A204.1 (cell line): ENCODE measurements around the gene DNAJC30.

ENCODE experiments used
- FAIRE-seq: peaks from 2 replicates; lab custom pipeline; 2012; peaks lifted over from hg19 to GRCh38; lab: Jason Lieb, UNC

The DNAJC30 gene

DNA sequence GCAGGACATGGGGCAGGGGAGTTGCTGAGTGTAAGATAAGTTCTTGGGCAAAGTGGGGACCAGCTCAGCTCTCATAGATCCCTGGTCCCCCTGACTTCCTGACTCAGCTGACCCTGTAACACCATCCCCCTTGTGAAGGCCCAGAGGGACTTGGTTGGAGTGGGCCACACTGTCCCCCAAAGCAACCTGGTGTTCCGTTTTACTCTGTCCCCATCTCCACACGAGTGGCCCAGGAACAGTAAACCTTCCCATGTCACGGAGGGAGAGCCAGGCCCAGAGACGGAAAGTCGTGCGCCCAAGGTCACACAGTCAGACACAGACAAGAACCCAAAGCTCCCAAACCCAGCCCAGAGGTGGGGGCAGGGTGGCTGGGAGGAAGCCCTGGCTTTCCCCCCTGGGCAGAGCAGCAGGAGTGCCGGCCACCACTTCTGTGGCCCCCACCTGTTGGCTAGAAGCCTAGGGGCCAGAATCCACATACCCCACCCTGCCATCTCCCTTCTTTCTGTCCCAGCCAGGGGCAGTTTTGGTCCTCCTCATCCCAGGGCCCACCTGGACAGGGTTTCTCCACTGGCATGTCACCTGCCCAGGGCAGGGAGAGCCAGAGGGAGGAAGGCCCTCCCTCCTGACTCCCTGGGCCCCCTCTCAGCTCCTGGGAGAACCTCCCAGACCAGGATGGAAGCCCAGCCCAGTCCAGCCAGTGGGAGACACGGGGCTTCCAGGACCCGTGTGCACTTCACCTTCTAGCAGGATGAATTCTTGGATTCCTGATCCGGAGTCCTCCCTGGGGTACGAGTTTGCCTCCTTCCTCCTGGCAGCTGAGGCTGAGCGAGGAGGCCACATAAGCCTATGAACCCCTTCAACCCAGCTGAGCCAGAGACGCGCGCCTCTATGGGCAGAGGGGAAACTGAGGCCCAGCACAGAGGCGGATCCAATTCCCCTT lies 36.2 kb downstream of the DNAJC30 start:
- no peak for FAIRE-seq

DNA sequence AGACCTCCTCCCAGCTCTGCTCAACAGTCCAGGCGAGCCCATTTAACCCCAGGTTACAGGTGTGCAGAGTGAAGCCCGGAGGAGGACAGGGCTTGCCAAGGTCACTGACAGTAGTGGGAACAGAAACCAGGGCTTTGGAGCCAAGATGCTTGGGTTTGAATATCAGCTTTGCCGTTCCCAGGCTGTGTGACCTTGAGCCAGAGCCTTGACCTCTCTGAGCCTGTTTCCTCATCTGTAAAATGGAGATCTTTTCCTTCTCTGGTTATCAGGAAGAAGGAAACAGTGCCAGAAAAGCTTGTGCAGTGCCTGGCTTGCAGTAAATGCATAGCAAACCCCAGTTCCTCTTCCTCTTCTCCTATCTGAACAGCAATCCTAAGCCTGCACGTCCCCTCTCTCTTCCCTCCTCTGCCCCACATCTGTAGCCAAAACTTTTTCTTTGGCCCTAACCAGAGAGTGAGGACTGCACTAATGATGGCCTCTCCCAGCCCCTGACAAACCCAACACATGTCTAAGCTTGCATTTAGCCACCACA lies 37.5 kb downstream of the DNAJC30 start:
- FAIRE-seq = no peak

DNA sequence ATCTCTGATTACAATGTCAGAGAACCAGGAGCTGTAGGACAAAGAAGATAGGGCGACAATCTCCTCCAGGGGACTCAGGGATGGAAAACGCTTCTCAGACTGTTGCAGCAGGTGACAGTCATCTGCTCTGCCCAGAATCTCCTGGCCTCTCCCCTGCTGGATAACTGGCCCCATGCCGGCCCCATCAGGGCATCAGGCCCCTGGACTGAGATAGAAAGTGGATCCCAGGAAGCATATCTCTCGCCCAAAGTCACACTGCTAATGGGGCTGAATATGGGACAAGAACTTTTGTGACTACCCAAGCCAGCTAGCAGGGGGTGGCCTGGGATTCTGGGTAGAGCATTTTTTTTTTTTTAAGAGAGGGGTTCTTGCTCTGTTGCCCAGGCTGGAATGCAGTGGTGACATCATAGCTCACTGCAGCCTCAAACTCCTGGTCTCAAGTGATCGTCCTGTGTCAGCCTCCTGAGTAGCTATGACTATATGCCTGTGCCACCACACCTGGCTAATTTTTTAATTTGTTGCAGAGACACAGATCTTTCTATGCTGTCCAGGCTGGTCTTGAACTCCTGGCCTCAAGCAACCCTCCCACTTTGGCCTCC lies 38.5 kb downstream of the DNAJC30 start:
- no peak for FAIRE-seq

DNA sequence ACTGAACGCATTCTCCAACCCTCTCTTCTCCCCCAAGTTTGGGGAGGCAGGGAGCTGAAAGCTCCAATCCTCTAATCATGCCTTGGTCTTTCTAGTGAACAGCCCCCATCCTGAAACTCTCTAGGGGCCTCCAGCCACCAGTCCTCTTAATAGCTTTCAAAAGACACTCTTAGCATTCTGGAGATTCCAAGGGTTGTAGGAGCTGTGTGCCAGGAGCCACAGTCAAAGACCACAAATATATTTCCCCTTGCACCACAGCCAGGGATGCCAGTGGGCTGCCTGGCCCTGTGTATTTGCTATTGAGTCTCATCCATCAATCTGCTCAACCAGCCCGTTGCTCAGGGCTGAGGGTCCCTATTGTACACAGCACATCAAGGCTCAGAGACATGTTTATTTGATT lies 40.4 kb downstream of the DNAJC30 start:
- FAIRE-seq = no peak

DNA sequence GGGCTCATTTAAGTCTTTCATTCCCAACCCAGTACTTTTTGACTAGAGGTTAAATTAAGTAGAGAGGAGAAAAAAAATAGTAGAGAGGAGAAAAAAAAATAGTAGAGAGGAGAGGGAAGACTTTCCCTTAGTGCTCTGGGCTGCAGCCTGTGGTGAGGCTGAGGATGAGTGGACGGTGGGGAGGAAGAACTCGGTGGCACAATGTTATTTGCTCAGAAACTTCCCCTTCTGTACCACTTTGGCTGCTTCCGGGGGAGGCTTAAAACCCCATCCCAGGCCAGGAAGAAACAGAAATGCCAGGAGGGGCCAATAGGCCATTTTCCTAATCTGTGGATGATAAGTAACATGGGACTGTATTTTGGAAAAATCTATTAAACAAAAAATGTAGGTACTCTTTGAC lies 44.3 kb downstream of the DNAJC30 start:
- FAIRE-seq = no peak

DNA sequence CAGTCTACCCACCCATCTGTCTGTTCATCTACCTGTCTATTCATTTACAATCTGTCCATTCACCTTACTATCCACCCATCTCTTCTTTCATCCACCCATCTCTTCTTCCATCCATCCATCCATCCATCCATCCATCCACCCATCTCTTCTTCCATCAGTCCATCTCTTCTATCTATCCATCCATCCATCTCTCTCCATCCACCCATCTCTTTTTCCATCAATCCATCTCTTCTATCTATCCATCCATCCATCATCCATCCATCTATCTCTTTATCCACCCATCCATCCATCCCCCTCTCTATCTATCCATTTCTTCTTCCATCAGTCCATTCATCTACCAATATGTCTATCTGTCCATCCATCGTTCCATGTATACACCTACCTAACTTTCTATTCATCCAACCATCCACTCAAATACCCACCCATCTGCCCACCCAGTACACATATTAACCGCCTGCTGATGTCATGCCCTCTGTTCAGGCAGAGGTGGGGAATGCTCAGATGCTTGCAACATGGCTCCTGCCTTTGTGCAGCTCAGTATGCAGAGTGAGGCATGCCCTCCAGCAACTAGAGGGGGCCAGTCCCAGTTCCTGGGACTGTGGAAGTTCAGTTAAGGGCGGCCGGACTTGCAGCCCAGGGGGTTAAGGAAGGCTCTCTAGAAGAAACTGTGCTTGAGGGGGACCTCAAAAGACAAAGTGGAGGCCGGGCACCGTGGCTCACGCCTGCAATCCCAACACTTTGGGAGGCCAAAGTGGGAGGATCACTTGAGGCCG lies 47.6 kb downstream of the DNAJC30 start:
- FAIRE-seq = no peak

DNA sequence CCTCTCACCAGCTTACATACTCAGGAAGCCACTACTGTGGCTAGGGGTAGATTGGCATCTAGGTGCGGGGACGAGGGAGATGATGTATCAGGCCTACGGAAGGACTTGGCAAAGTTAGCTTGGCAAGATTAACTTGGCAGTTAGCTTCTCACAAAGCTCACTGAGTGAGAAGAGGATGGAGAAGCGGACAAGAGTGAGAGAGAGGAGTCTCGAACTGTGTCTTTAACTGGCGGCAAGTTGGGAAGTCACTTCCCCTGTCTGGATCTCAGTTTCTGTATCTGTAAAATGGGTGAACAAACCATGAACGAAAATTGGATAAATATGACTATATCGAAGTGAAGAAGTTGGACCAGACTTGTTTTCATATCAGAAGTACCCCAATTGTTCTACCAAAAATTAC lies 49.4 kb downstream of the DNAJC30 start:
- no peak for FAIRE-seq

DNA sequence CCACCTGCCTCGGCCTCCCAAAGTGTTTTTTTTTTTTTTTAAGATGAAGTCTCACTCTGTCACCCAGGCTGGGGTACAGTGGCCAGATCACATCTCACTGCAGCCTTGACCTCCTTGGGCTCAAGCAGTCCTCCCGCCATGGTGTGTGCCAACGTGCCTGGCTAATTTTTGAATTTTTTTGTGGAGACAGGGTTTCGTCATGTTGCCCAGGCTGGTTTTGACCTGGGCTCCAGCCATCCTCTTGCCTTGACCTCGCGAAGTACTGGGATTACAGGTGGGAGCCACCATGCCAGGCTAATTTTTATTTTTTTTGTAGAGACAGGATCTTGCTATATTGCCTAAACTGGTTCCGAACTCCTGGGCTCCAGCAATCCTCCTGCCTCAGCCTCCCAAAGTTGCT lies 49.9 kb downstream of the DNAJC30 start:
- FAIRE-seq = no peak

DNA sequence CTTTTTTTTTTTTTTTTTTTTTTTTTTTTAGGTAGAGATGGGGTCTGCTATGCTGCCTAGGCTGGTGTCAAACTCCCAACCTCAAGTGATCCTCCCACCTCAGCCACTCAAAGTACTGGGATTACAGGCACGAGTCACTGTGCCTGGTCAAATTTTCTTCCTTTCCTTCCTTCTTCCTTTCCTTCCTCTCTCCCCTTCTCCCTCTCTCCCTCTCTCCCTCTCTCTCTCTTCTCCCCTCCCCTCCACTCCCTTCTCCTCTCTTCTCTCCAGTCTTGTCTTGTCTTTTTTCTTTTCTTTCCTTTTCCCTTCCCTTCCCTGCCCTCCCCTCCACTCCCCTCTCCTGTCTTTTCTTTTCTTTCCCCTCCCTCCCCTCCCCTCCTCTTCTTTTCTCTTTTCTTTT lies 51.7 kb downstream of the DNAJC30 start:
- FAIRE-seq = no peak
